SJCRH30 (cell line): ENCODE results near the gene LEPROT. TPM values are rescaled to one million over a fixed set of nuclear protein-coding genes. Genes with fewer than 3 reads are reported as not detected.

Experiments used
- DNase-seq, 2 experiments: peaks; one replicate each; pipeline ENCODE4 v3.0.0-alpha.2; 2015 to 2020
- H3K27ac ChIP-seq: fragments of 250-450 bp; sonication (Bioruptor Pico); 2 replicates; pipeline ENCODE4 v1.5.1; 2020; ENCODE audit warnings: mild to moderate bottlenecking, moderate library complexity
- H3K27me3 ChIP-seq: fragments of 250-450 bp; sonication (Bioruptor Pico); 2 replicates; pipeline ENCODE4 v1.5.1; 2020; ENCODE audit warnings: mild to moderate bottlenecking, moderate library complexity
- H3K36me3 ChIP-seq: fragments of 250-450 bp; sonication (Bioruptor Pico); 2 replicates; pipeline ENCODE4 v1.5.1; 2020; ENCODE audit warnings: mild to moderate bottlenecking, moderate library complexity
- H3K4me1 ChIP-seq: fragments of 250-450 bp; sonication (Bioruptor Pico); 2 replicates; pipeline ENCODE4 v1.5.1; 2020; ENCODE audit warnings: mild to moderate bottlenecking, moderate library complexity
- H3K4me3 ChIP-seq: fragments of 250-450 bp; sonication (Bioruptor Pico); 2 replicates; pipeline ENCODE4 v1.5.1; 2020; ENCODE audit warnings: mild to moderate bottlenecking, moderate library complexity
- H3K9me3 ChIP-seq: fragments of 250-450 bp; sonication (Bioruptor Pico); replicated peaks from 2 replicates; pipeline ENCODE4 v1.5.1; 2020; ENCODE audit warnings: mild to moderate bottlenecking, moderate library complexity
- total RNA-seq: library from RNA; depleted of rRNA; stranded (reverse); fragments of >200 nt; shearing (Covaris generic); gene quantifications from 2 replicates; pipeline ENCODE4 v1.2.3, GENCODE V29; 2014

Gene LEPROT
- total RNA-seq, 1 experiment from 2014 or later: 27.2 TPM

DNA sequence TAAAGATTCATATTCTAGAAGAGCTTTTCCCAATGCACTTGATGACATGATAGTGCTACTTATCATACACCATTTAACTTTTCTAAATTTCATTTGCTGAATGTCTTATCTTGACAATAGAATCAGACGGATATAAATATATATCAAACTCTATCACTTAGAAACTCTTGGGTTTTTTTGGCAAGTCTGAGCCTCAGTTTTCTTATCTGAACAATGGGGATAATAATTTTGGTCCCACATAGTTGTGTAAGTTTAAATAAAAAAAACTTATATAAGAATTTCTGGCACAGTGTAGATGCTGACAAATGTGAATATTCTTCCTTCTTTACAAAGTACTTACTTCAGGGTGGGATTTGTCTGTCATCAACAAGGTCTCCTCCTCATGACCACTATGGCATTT, 21.5 kb upstream of the LEPROT start:
- H3K4me3 ChIP-seq: no peak overlapping the region
- H3K36me3 ChIP-seq: no peaks in the 10 kb centered on the region
- no peaks in the 10 kb centered on the region for H3K4me1 ChIP-seq
- no peaks in the 10 kb centered on the region for H3K9me3 ChIP-seq
- H3K27me3 ChIP-seq: no peaks in the 10 kb centered on the region
- DNase-seq: no peak
- no peak overlapping the region for H3K27ac ChIP-seq

DNA sequence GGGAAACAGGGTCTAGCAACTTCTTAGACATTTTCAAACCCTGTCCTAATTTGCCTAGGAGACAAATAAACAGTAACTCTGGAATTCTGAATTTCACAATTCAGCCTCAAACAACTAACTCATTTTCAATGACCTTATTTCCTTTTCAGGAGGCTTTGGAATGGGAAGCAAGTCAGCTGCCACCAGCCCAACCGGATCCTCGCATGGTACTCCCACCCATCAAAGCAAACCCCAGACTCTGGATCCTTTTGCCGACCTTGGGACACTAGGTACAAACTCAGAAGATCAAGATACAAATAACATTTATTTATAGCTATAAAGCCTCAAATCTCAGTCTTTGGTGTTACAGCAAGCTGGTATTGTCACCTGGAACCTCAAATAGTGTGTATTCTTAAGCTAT, 18.9 kb upstream of the LEPROT start:
- no peak for DNase-seq
- Histone ChIP-seq H3K27me3 (no peaks in the 10 kb centered on the region), H3K36me3 (no peaks in the 10 kb centered on the region), H3K9me3 (no peaks in the 10 kb centered on the region), H3K4me3 (no peak overlapping the region), H3K27ac (no peak overlapping the region), H3K4me1 (no peaks in the 10 kb centered on the region)

DNA sequence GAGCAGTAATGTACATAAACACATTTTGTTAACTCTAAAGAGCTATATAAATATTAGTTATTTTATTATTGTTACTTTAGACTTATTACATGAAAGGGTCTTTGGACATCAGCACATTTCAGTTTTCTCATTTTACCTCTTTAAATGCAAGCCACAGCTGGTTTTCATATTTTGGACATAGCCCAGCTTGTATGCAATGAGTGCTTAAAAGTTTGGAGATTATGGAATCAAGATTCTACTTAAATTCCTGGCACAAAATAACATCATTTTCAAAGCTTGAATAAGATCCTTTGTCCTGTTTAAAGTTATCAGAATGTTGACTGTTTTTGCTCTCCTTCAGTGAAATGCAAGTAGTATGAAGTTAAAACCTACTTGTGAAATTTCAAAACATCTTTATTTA, 15.5 kb upstream of the LEPROT start:
- DNase-seq: no peak
- H3K36me3 ChIP-seq: no peaks in the 10 kb centered on the region
- H3K9me3 ChIP-seq: no peaks in the 10 kb centered on the region
- no peak overlapping the region for H3K4me3 ChIP-seq
- H3K27me3 ChIP-seq: no peaks in the 10 kb centered on the region
- H3K27ac ChIP-seq: no peak overlapping the region
- H3K4me1 ChIP-seq: no peaks in the 10 kb centered on the region

DNA sequence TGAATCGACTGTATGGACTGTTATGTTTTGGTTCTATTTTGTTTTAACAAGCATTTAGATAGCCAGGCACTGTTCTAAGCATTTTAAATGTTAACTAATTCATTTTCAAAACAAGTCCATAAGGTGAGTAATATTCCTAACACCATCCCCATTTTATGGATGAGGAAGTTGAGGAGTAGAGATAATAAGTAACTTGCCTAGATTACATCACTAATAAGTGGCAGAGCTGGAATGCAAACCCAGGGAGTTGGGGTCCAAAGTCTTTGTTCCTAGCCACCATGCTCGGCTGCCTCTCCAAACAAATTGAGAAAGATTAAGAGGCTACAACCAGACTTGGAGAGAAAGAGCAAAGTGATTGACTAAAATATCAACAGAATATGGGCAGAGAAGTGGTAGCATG, 12.6 kb upstream of the LEPROT start:
- H3K27ac ChIP-seq: no peak overlapping the region
- H3K4me3 ChIP-seq: no peak overlapping the region
- H3K27me3 ChIP-seq: no peaks in the 10 kb centered on the region
- H3K36me3 ChIP-seq: no peaks in the 10 kb centered on the region
- H3K4me1 ChIP-seq: no peaks in the 10 kb centered on the region
- no peaks in the 10 kb centered on the region for H3K9me3 ChIP-seq
- no peak for DNase-seq

DNA sequence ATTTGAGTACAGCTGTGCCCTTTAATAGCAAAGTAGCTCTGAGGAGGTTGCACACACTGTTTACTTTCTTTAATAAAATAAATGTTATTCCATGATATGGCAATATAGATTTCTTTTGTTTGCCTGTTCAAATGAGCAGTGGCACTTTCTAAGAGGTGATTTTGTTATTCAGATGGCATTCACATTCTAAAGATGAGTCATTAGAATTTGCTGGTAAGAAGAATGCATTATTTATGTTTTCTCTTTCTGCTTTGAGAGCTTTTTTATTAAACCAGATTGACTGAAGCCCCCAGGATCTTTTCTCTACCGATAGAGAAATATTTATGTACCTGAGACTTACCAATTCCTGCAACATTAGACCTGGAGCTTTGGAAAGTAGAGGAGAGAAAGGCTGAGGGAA, 11.2 kb upstream of the LEPROT start:
- no peak overlapping the region for H3K4me3 ChIP-seq
- no peaks in the 10 kb centered on the region for H3K9me3 ChIP-seq

DNA sequence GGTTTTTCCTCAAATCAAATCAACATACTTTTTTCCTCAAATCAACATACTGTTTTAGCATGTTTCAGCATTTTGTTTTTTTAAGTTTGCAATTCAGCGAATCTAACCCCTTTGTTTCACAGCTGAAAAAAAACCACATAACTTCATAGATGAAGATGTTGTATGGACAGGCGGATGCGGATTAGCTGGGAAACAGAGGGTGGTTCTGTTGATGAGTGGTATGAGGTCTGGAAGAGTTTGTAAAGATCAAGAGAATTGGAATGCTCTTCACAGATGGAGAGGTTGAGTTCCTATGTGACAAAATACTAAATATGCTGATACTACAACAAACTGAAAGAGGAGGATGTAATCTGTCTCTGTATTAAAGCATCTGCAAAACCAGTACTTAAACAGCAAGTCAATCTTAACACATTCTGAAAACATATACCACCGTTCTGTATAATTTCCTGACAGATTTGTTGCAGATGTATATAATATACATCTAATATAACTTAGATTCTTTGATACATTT, 10.6 kb upstream of the LEPROT start:
- no peaks in the 10 kb centered on the region for H3K36me3 ChIP-seq
- no peak for DNase-seq
- H3K9me3 ChIP-seq: no peaks in the 10 kb centered on the region
- no peaks in the 10 kb centered on the region for H3K4me1 ChIP-seq
- H3K27me3 ChIP-seq: no peaks in the 10 kb centered on the region
- H3K4me3 ChIP-seq: no peak overlapping the region
- H3K27ac ChIP-seq: no peak overlapping the region

More for the DNA sequence above, 11.2 kb upstream of the LEPROT start:
- Histone ChIP-seq H3K36me3 (no peaks in the 10 kb centered on the region), H3K4me1 (no peaks in the 10 kb centered on the region), H3K27me3 (no peaks in the 10 kb centered on the region), H3K27ac (no peak overlapping the region)
- DNase-seq: no peak

DNA sequence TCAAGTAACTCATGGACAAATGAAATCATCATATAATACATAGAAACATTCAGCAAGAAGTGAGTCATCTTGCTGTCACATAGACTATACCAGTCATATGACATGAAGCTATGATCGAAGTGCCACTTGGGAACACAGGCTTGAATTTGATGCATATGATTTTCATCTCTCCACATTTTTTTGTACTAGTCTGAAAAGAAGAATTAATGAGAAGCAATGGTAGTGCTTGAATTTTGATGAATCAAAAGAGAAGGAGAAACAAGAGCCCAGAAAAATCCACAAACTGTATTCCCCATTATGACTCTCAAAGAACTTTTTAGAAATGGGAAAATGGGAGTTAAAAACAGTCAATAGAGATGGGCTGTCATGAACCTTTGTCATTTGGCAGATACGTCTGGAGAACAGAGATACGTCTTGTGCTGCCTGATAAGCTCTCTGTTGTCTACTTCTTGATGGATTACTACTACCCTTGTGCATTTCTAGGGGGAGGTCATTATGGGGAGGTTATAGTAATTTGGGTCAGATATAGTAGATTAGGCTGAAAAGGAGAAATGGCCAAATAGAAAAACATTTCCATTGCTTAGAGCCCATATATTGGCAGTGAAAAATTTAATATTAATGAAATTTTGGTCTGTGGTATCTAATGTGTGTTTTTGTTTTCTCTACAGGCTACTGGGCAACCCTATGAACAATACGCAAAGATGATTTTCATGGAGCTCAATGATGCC, 8.0 kb upstream of the LEPROT start:
- H3K9me3 ChIP-seq: no peaks in the 10 kb centered on the region
- H3K27me3 ChIP-seq: no peaks in the 10 kb centered on the region
- no peak overlapping the region for H3K4me3 ChIP-seq
- H3K27ac ChIP-seq: no peak overlapping the region
- H3K4me1 ChIP-seq: no peaks in the 10 kb centered on the region
- no peak for DNase-seq
- no peaks in the 10 kb centered on the region for H3K36me3 ChIP-seq

DNA sequence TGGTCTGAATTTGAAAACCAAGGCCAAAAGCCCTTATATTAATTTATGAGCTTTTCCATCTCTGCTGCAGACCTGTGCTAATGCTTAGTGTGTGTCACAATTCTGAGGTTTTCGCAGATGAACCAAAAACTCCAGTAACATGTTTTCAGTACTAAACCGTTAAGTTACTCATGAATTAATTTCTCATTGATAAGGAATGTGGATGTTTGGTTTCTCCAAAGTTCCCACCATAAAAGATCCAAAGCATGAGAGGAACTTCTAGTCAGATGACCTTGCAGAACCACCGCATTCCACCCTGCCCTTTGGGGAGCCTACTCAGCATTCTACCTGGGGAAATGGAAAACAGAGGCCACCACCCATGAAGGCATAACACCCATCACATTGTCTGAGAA, 7.5 kb upstream of the LEPROT start:
- H3K27ac ChIP-seq: no peak overlapping the region
- no peaks in the 10 kb centered on the region for H3K9me3 ChIP-seq
- no peaks in the 10 kb centered on the region for H3K27me3 ChIP-seq
- no peak for DNase-seq
- H3K4me3 ChIP-seq: no peak overlapping the region
- no peaks in the 10 kb centered on the region for H3K4me1 ChIP-seq
- H3K36me3 ChIP-seq: no peaks in the 10 kb centered on the region

DNA sequence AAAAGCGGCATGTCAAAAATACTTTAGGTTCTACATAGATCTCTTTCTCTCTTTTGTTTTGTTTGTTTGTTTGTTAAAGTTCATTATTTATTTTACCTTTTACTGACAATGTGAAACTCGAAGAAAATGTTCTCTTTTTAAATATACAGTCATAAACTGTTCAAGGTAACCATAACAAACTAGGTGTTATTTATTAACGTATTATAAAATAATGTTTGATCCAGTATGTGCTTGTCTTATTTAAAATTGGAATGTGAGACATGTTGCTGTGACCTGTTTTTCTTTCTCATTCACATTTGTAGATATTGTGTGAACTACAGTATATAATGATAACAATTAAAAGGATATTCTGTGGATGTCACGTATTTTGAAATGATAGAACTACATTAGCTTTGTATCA, 5.9 kb upstream of the LEPROT start:
- DNase-seq: no peak
- Histone ChIP-seq H3K9me3 (no peaks in the 10 kb centered on the region), H3K4me3 (no peak overlapping the region), H3K36me3 (no peaks in the 10 kb centered on the region), H3K4me1 (no peaks in the 10 kb centered on the region), H3K27ac (no peak overlapping the region), H3K27me3 (no peaks in the 10 kb centered on the region)

DNA sequence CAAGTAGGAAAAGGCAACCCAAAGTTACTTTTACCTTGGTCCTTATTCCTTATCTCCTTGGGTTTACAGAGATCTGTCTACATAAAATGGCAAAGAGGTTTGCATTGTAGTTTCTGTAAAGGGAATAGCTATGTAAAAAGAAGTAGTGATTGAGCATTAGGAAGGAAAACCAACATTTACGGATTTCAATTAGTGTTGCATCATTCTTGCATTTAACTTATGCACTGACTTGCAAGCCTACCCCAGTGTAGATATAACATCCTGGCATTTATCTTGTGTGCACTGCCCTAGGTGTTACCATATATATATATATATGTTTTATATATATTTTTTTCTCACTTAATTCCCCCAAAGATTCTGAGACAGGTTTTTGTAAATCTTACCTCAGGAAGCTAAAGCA, 3.7 kb upstream of the LEPROT start:
- H3K4me3 ChIP-seq: no peak overlapping the region
- no peaks in the 10 kb centered on the region for H3K9me3 ChIP-seq
- no peaks in the 10 kb centered on the region for H3K36me3 ChIP-seq
- no peaks in the 10 kb centered on the region for H3K4me1 ChIP-seq
- no peak for DNase-seq
- H3K27ac ChIP-seq: no peak overlapping the region
- H3K27me3 ChIP-seq: no peaks in the 10 kb centered on the region

DNA sequence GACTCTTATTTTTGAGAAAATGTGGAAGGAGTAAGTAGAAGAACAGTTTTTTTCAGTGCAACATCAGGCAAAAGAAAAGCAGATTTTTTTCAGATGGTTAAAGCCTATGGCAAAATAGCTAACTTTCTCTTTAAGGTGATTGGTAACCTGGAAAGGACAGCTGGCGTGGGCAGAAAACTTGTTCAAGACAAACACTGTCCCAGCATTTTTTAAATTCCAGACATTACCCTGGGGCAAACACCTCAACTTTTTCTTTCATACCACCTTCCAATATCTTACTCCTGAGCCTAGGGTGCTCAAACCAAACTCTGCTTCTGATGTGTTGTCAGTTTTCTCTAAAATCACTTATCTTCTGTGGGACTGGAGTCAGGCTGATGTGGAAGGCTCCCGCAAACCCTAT, 2.7 kb upstream of the LEPROT start:
- no peaks in the 10 kb centered on the region for H3K36me3 ChIP-seq
- DNase-seq: no peak

DNA sequence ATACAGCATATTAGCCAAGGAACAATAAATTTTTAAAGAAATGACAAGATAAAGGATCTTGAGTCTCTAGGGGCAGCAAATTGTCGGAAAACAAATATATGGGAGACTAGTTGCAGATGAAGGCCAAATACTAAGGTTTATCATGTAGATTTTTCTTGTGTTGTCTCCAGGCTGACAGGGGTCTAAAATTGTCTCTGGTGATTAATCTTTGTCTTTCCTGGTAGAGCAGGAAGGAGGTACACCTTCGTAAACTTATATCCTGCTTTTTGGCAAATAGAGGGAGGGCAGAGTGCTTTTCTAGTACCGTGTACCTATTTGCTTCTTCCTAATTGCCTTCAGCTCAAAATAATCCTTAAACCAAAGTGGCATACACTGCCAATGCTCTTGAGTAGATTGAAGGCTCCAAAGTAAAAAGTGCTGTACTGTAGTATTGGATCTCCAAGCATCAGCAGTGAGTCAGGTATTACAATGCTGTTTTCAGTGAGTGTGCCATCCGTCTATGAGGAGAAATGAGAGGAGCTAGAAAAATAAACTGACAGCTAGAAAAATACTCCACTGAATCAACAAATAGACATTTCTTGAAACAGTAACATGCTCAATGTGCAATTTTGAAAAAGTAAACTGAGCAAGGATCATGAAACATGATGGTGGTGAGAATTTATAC, 1.8 kb upstream of the LEPROT start:
- Histone ChIP-seq H3K4me3 (no peak overlapping the region), H3K27me3 (no peaks in the 10 kb centered on the region), H3K4me1 (no peaks in the 10 kb centered on the region), H3K9me3 (no peaks in the 10 kb centered on the region), H3K27ac (no peak overlapping the region), H3K36me3 (no peaks in the 10 kb centered on the region)
- DNase-seq: no peak

More for the DNA sequence above, 2.7 kb upstream of the LEPROT start:
- Histone ChIP-seq H3K4me3 (no peak overlapping the region), H3K27ac (no peak overlapping the region), H3K27me3 (no peaks in the 10 kb centered on the region), H3K9me3 (no peaks in the 10 kb centered on the region), H3K4me1 (no peaks in the 10 kb centered on the region)

DNA sequence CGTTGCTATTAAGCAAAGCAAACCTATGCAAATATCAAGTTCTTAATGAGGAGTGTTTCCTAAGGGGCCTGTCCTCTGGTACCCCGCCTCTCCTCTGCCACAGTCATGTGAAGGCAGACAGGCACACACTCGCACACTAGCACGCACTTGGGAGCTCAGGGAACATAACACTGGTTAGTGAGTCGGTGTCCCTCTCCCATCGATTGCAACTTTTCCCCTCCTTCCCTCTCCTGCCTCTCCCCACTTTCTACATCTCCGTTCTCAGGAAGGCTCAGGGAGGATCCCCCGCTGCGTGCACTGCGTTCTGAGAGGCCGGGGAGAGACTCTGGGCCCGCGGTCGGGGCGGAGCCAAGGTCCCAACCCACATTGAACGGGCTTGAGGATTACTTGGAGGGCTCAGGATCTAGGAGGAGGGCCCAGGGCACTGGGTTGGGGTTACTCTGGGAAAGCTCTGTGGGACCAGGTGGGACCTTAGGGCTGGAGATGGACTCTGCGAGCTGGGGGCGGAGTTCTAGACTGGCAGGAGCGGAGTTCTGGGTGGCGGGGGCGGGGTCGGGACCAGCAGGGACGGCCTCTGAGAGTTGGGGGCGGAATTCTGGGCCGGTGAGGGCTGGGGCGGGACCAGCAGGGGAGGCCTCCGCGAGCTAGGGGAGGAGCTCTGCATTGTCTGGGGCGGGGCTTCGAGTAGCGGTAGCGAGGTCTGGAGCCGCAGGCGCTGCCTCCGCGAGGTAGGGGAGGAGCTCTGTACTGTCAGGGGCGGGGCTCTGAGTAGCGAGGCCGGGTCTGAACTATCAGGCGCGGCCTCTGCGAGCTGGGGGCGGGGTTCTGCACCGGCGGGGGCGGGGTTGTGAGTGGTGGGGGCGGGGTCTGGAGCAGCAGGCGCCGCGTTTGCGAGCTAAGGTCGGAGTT, 533 bp upstream of the LEPROT start:
- Histone ChIP-seq H3K4me3 (peak overlapping the region; percentile 97), H3K27ac (peak overlapping the region; percentile 99), H3K9me3 (no peaks in the 10 kb centered on the region), H3K36me3 (no peaks in the 10 kb centered on the region), H3K27me3 (no peaks in the 10 kb centered on the region), H3K4me1 (no peaks in the 10 kb centered on the region)
- DNase-seq: peak; percentile 97

DNA sequence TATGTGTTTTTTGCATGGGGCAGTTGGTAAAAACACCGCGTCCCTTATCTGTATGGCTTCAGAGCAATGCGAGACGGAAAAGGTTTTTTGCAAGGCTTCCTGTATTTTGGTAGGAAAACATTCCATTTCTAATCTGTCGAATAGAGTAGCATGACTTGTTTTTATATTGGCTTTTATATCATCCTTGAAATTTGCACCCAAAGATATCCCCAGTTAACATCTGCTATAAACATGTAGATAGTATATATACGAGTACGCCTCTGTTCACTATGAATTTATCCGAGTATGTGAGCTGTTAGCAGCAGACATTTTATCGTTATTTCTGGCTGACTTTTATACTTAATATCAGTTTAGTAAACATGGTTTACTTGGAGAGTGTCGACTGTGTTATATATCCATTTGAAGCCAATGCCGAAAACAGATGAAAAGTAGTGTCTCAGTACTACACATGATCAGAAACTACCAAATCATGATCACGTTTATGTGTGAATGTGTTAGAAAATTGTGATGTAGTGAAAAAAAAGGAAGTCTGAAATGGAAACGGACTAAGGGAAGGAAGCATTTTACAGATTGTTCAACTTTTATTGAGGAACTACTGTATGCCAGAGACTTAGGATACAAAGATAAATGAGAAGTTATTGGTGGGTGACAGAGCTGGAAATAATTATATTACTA, 1.0 kb downstream of the LEPROT start:
- H3K36me3 ChIP-seq: peaks cover 11% of the 10 kb centered on the region
- H3K27me3 ChIP-seq: no peaks in the 10 kb centered on the region
- no peaks in the 10 kb centered on the region for H3K9me3 ChIP-seq
- peak overlapping the region; percentile 99 for H3K27ac ChIP-seq
- no peaks in the 10 kb centered on the region for H3K4me1 ChIP-seq
- peak overlapping the region; percentile 97 for H3K4me3 ChIP-seq
- DNase-seq: peak in 1 of 2 experiments; percentile 7
